Measurements from ENCODE around the gene KCNH3.
"Not testable (repeated sequence)": the region's sequence is repeated elsewhere in the genome, so short reads cannot be mapped to it uniquely, and the experiment has no call there.

The KCNH3 gene

GRCh38 chr12:49527361-49528130 is 11.3 kb upstream of the KCNH3 start:
- DNase-seq, result no peak

- no peak for DNase-seq
These were observed 9.4 kb upstream of the KCNH3 start for GRCh38 chr12:49529414-49529813.

DNA sequence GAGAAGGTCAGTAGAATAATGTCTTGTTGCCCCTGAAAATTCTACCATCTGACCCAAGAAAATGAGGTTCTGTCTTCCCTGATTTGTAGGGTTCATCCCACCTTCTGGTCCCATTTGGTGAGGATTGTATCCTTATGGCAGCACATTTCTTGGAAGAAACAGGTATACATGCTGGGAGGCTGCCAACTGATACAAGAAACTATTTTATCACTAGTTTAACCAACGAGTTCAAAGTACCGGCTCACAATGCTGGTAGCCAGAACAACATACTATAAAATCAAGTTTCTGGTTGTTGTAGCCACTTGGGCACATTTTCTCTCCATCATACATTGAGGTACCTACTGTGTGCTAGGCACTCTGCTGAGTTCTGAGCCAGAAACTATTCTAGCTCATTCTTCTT is 7.1 kb upstream of the KCNH3 start:
- no peak for DNase-seq

DNA sequence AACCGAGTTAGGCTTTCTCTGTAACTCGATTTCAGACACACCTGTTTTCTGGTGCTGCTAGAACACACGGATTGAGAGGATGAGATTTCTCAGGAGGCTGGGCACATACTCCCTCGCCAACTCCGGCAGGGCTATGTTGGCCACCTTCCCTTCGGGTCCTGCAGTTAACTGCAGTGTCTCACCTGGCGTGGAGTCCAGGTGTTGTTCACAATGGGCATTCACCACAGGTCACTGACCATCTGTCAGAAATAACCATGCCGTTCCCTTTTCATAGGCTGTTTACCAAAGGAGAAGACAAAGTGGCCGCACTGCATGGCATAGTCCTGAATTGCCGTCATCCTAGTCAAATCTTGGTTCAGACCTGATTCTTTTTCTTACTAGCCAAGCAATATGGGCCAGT is 5.5 kb upstream of the KCNH3 start:
- DNase-seq, result peak; percentile 58

DNA sequence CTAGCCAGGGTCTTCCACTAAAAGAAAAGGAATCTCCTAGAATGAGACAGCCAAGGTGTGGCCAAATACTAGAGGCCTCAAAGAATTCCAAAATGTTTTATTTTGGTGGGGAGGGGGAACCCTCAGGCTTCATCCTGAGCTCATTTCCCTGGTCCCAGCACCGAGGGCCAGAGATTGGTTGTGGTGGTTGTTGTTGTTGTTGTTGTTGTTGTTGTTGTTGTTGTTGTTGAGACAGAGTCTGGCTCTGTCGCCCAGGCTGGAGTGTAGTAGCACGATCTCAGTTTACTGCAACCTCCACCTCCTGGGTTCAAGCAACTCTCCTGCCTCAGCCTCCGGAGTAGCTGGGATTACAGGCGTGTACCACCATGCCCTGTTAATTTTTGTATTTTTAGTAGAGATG is 4.7 kb upstream of the KCNH3 start:
- DNase-seq, result not testable (repeated sequence)

- no peak for DNase-seq
These were observed 4.0 kb upstream of the KCNH3 start for GRCh38 chr12:49534731-49535278.

- no peak for DNase-seq
These were observed 2.8 kb upstream of the KCNH3 start for GRCh38 chr12:49535921-49536525.

DNA sequence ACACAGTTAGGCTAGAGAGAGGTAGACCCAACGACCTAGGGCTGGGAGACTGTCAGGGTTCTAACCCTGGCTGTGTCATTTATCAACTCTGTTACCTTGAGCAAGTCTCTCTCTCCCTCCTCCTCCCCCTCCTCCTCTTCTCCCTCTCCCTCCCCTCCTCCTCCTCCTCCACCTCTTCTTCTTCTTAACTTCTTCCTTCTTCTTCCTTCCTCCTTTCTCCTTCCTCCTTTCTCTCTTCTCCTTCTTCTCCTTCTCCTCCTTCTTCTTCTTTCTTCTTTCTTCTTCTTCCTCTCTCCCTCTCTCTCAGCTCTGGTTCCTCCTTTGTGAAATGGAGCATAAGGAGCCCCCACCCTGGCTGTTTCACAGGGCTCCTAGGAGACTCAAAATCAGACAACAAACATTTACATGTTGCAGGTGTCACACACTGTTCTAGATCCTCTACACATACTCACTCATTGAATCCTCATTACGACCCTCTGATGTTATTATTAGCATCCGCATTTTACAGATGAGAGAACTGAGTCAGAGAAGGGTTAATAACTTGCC is 2.2 kb upstream of the KCNH3 start:
- DNase-seq, result no peak

- DNase-seq, result no peak
These were observed 1.5 kb upstream of the KCNH3 start for GRCh38 chr12:49537231-49537751.

- DNase-seq, result no peak
These were observed 899 bp upstream of the KCNH3 start for GRCh38 chr12:49537752-49538509.

GRCh38 chr12:49539406-49540228 is 787 bp downstream of the KCNH3 start:
- no peak for DNase-seq

DNA sequence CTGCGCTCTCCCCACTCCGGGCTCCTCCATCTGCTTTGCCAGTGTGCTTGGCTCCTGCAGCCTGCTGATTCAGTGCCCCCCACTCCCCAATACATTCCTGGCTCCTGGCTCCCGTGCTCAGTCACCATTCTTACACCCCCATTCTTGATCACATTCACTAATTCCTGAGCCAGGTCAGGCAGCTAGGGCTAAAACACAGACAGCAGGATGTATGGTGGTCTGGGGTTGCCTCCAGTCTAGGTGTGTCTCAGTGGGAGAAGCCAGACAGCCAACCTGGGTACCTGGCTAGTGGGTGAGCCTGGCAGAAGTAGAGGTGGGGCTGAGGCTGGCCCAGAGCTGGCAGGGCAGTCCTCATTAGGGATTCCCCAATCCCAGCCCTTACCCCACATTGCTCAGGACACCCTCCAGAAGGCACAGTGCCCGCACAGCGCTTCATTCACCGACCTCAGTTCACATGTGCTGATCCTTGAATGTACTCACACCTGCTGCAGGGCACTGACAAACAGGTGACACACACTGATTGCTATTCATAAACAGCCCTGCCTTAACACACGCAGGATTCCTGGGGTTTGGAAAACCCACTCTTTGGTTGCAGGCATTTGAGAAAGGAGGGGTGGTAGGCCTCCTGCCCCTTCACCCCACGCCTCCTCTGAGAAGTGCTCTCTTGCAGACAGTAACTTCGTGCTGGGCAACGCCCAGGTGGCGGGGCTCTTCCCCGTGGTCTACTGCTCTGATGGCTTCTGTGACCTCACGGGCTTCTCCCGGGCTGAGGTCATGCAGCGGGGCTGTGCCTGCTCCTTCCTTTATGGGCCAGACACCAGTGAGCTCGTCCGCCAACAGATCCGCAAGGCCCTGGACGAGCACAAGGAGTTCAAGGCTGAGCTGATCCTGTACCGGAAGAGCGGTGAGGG is 1.7 kb downstream of the KCNH3 start:
- no peak for DNase-seq

GRCh38 chr12:49541140-49541861 is 2.5 kb downstream of the KCNH3 start:
- no peak for DNase-seq

- DNase-seq, result no peak
These were observed 3.2 kb downstream of the KCNH3 start for GRCh38 chr12:49541911-49542505.

DNA sequence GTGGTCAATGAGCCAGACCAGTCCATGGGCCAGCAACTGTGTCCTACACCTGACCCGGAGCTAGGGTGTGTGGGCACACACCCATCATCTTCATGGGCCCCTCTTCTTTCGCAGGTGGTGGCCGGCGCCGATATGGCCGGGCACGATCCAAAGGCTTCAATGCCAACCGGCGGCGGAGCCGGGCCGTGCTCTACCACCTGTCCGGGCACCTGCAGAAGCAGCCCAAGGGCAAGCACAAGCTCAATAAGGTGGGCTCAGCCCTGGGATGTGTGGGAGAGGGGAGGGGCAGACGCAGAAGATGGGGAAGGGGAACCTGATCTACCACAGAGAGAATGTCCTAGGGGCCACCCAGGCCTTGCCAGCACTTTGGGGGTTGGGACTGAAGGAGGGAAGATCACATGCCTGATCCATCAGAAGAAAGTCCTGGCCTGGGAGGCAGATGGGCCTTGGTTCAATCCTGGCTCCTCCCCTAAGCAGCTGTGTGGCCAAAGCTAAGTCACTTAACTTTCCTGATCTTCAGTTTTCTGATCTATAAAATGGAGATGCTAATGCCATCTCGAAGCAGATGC is 3.8 kb downstream of the KCNH3 start:
- no peak for DNase-seq

GRCh38 chr12:49543221-49543913 is 4.5 kb downstream of the KCNH3 start:
- DNase-seq, result no peak

GRCh38 chr12:49543914-49544815 is 5.3 kb downstream of the KCNH3 start:
- no peak for DNase-seq

- DNase-seq, result no peak
These were observed 7.0 kb downstream of the KCNH3 start for GRCh38 chr12:49545815-49546214.
